VCaP (cell line): ENCODE measurements around the gene STXBP6.

Experiments
- H3K27ac ChIP-seq: fragments of 450-650 bp; 2 replicates; pipeline ENCODE4 v1.5.1; 2017
- TF ChIP-seq, protein P1 (sequence below): fragments of 450-650 bp; conservative IDR thresholded peaks from 2 replicates; pipeline ENCODE4 v1.5.1; 2017; ENCODE audit warnings: mild to moderate bottlenecking, moderate library complexity

STXBP6 gene

GRCh38 chr14:24993631-24994030 is 56.3 kb downstream of the STXBP6 start:
- TF ChIP-seq, protein P1, sequence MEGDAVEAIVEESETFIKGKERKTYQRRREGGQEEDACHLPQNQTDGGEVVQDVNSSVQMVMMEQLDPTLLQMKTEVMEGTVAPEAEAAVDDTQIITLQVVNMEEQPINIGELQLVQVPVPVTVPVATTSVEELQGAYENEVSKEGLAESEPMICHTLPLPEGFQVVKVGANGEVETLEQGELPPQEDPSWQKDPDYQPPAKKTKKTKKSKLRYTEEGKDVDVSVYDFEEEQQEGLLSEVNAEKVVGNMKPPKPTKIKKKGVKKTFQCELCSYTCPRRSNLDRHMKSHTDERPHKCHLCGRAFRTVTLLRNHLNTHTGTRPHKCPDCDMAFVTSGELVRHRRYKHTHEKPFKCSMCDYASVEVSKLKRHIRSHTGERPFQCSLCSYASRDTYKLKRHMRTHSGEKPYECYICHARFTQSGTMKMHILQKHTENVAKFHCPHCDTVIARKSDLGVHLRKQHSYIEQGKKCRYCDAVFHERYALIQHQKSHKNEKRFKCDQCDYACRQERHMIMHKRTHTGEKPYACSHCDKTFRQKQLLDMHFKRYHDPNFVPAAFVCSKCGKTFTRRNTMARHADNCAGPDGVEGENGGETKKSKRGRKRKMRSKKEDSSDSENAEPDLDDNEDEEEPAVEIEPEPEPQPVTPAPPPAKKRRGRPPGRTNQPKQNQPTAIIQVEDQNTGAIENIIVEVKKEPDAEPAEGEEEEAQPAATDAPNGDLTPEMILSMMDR, result no peak
- no peak overlapping the region for H3K27ac ChIP-seq

- TF ChIP-seq, protein P1, result no peak
- no peak overlapping the region for H3K27ac ChIP-seq
These were observed 57.2 kb downstream of the STXBP6 start for GRCh38 chr14:24992624-24993360.

DNA sequence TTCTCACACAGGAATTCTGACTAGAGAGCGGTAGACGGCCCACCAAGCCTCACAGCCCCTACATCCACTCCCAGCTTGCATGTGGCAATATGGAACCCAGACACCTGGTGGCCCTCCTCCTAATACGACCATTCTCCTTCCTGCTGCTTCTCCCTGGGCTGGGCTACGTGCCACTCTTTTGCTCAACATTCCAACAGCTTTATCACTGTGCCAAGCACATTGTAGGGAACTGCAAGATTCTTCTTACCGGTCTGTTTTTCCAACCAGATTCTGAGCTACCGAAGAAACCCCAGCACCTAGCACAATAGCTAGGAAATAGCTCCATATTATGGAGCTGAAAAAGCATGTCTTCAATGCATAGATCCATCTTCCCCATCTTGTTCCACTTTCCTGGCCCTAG is 58.1 kb downstream of the STXBP6 start:
- TF ChIP-seq, protein P1, result no peak

DNA sequence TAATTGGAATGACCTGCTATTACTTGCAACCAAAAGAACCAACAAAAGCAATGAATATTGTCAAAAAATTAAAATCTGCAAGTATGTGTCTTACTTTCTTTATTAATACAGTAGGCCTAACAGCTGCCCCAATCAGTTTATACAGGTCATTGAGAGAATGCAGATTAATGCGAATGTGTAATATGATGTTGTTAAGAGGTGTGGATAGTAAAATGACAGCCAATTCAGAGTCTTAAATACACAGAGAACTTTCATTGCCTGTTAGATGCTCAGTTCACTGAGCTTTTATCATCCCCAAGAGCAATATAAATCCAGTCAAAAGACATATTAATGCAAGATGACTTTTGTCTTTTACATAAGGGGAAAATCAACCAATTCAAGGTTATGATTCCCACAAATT is 58.7 kb downstream of the STXBP6 start:
- no peak overlapping the region for H3K27ac ChIP-seq

More for the DNA sequence above, 58.1 kb downstream of the STXBP6 start:
- H3K27ac ChIP-seq, result no peak overlapping the region

DNA sequence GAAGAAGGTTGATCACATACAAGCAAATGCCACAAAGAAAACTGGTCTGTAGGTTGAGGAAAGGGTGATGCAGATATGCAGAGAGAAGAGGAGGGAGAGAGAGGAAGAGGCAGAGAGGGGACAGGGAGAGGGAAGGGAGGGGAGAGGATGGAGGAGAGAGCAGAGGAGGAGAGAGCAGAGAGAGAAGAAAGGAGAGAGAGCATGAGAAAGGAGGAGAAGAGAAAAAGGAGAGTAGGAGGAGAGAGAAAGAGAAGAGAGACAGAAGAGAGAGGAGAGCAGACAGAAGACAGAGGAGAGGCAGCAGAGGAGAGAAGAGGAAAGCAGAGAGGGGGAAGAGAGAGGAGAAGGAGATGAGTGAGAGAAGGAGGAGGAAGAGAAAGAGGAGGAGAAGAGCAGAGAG is 59.2 kb downstream of the STXBP6 start:
- no peak overlapping the region for H3K27ac ChIP-seq
- TF ChIP-seq, protein P1, result no peak

More for the DNA sequence above, 58.7 kb downstream of the STXBP6 start:
- TF ChIP-seq, protein P1, result no peak

DNA sequence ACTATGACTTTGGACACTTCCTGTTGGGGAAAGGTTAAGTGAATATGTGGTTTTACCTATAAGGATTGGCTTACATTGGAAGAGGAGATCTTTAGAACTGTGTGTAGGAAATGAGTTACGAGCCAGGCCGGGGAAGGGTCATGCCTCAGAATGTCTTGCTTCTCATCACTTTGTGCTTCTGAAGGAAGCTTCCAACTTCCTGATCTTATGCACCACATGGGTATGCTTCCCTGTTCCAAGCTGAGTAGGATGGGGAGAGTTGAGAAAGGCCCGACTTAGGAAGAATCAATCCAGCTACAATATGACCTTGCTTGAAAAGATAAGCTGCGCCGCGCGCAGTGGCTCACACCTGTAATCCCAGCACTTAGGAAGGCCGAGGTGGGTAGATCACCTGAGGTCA is 59.9 kb downstream of the STXBP6 start:
- TF ChIP-seq, protein P1, result no peak
- H3K27ac ChIP-seq, result no peak overlapping the region

- TF ChIP-seq, protein P1, result no peak
These were observed 61.2 kb downstream of the STXBP6 start for GRCh38 chr14:24988760-24989159.

More at GRCh38 chr14:24988760-24989159, 61.2 kb downstream of the STXBP6 start:
- H3K27ac ChIP-seq, result no peak overlapping the region
